GM18502 (cell line): Measurements from ENCODE around the gene MYOM1.
A peak's percentile ranks its signal among the peaks of the same experiment; 100 is the strongest.

Source experiments
- ATAC-seq: cut with Tn5 transposase; IDR thresholded peaks from one replicate; pipeline ENCODE4 v1.9.1; 2021; ENCODE audit warnings: mild to moderate bottlenecking; ENCODE audit not compliant: unreplicated experiment, poor library complexity

MYOM1 gene

GRCh38 chr18:3157086-3157485 lies 62.7 kb downstream of the MYOM1 start:
- ATAC-seq = no peak

GRCh38 chr18:3156325-3156640 lies 63.5 kb downstream of the MYOM1 start:
- no peak for ATAC-seq

DNA sequence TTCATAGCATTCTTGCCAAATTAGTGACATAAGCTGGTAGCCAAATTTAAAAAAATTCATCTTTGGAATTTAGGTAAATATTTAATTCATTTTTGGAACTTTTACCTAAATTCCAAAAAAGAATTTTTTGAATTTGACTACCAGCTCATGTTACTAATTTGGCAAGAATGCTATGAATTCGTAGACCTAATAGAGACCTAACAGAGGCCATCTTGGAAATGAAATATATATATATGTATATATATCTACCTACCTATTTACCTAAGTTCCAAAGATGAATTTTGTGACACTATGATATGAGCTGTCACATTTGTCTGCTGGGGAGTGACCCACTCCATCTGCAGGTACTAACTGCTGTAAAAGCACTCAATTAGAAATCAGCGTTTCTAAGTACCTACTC lies 65.6 kb downstream of the MYOM1 start:
- no peak for ATAC-seq

- peak; percentile 76 for ATAC-seq
Measured at GRCh38 chr18:3153107-3153704, 66.6 kb downstream of the MYOM1 start.

DNA sequence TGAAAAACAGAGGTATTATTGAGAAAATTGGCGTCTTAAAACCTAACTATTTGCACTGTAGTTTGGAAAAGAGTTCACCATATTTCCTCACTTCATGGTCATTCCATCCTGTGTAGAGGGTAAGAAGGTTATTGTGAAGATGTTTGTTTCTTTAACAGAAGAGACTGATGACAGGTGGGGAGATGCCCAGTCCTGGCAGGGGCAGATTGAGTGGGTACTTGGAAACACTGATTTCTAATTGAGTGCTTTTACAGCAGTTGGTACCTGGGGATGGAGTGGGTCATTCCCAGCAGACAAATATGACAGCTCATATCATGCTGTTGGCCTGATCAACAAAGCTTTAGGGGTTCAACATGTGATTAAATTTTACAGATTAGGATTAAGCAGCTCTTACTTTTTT lies 67.5 kb downstream of the MYOM1 start:
- no peak for ATAC-seq

DNA sequence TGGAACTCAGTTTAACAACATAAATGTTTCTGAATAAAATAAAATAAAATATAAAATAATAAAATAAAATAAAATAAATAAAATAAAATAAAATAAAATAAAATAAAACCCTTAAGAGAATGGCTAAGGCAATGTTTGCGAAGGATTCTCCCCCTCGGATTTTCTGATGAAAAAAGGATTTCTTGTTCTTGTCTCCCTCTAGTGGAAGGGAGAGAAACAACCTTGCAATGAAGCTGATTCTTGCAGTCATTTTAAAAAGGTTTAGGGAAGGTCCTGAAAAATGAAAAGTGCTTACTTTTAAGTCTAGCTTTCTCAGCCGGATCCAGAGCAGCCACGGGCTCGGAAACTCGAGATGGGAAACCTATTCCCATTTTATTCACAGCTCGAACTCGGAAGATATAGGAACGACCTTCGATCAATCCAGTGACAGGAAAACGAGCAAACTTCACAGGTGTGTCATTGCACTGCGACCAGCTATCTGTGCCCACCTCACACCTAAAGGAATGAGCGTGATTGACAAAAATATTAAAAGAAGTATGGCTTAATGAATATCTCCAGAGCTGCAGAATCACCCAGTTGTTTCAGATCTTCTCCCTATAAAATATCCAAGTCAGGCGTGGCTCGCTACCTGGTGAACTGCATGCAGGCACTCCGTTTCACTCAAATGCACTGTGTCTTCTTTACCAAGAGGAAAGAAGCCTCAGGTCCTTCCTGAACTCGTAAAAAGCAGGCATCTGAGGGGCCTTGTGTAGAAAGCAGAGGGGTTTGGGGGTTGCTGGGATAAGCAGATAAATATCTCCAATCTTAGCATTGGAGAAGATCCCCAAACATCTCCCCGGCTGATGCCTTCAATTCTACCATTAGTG lies 68.1 kb downstream of the MYOM1 start:
- no peak for ATAC-seq

DNA sequence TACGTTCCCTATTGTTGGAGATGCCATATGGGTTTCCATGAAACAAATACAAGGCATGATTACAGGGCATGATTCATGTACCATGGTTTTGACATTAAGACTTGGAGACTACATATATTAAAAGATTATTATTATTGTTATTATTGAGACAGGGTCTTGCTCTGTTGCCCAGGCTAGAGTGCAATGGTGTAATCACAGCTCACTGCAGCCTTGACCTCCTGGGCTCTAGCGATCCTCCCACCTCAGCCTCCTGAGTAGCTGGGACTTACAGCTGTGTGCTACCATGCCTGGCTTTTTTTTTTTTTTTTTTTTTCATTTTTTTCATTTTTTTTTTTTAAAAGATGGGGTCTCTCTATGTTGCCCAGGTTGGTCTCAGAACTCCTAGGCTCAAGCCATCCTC lies 69.1 kb downstream of the MYOM1 start:
- no peak for ATAC-seq

DNA sequence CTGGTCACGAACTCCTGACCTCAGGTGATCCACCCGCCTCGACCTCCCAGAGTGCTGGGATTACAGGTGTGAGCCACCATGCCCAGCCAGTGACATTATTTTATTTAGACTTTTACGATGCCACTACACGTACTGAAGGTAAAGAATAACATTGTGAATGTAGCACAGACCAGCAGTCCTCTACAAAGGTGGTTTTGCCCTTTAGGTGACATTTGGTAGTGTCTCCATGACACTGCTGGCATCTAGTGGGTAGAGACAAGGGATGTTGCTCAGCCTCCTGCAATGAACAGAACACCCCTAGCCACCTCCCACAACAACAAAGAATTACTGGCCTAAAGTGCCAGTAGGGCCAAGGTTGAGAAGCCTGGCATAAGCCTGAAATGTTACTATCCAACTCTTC lies 69.5 kb downstream of the MYOM1 start:
- ATAC-seq = no peak

GRCh38 chr18:3148930-3149535 lies 70.7 kb downstream of the MYOM1 start:
- no peak for ATAC-seq

DNA sequence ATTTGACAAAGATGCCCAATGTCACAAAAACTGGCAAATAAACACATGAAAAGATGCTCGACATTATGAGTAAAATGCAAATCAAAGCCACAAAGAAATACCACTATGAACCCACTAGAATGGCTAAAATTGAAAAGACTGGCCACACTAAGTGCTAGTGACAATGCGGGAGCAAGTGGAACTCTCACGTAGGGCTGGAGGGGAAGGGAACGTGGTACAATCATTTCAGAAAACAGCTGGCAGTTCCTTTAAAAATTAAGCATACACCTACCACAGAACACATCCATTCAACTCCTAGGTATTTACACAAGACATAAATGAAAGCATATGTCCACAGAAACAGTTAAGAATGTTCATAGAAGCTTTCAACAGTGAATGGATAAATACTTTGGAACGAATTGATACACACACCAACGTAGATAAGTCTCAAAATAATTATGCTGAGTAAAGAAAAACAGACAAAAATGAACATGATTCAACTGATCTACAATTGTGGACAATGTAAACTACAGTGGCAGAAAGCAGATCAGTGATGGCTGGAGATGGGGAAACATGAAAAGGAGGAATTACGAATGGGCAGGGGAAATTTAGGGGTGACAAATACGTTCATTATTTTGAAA lies 71.7 kb downstream of the MYOM1 start:
- ATAC-seq = no peak

GRCh38 chr18:3140986-3141639 lies 78.7 kb downstream of the MYOM1 start:
- no peak for ATAC-seq

DNA sequence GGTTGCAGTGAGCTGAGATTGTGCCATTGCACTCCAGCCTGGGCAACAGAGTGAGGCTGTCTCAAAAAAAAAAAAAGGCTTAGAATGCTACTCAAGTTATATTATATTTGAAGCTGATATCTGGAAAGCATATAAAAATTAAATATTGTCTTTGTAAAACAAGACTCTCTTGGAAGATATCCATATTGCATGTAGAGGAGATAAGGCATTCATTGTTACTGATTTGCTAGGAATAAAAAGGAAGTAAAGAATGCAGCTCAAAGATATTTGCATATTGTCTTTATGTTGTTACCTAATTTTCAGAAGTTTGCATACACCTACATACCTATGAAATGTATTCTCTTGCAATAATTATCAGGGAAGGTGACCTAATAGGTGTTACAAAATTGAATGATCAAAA lies 79.4 kb downstream of the MYOM1 start:
- ATAC-seq = no peak

GRCh38 chr18:3139406-3139805 lies 80.4 kb downstream of the MYOM1 start:
- no peak for ATAC-seq

DNA sequence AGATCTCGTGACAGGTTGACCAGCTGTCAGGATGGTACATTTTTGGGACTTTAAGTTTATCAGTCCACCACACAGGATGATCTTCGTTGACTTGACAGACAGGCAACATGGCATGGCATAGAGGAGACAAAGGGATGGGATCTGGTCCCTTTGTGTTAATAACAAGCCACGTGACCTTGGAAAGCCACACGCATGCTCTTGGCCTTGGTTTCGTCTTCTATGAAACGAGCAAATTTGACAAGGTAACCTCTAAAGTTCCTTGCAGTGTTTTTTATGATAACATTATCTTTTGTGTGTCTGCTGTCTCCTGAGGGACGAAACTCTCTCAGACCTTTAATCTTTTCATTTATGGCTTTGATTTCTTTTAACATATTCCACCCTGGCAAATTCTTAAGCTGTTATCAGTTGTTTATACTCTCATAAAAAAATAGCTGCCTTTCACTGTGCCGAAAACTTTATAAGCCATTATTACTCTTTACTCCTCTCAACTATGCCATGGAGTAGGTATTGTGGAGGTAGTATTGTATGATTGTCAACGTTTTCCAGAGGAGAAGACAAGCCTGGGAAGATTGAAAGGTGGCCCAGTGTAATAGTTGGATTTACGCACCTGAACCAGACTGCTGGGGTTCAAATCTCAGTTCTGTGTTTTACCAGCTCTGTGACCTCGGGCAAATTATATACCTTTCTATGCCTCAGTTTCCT lies 81.3 kb downstream of the MYOM1 start:
- no peak for ATAC-seq

DNA sequence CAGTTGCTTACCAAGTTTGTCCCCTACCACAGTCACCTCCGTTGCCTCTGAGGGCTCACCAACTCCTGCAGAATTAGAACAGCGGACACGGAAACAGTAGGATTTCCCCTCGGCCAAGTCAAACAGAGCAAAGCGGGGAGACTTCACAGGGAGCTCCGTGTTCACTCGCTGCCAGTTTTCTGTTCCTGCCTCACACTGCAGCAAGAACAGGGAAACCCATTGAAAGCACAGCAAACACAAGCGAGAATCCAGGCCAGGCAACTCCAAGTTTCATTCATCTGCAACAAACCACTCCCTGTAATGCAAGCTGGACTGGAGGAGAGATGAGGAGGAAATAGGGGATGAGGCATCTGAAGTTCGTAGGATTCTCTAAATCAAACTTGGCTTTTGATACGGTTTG lies 84.2 kb downstream of the MYOM1 start:
- ATAC-seq = no peak

DNA sequence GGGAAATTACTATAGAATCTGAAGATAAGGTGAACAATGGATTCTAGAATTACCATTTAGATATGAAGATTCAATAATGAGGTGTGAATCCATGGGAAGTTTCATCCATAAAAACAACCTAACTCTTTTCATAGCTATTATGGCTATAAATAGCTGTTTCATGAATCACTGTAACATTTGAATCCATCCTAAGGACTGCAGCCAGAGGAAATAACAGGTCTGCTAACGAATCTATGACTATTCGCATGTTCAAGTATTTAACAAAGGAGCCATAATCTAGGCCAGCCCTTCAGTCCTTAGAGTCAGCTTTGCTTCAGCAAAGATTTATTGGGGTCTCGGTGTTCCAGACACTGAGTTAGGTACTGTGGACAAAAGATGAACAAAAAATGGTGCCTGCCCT lies 87.1 kb downstream of the MYOM1 start:
- no peak for ATAC-seq

DNA sequence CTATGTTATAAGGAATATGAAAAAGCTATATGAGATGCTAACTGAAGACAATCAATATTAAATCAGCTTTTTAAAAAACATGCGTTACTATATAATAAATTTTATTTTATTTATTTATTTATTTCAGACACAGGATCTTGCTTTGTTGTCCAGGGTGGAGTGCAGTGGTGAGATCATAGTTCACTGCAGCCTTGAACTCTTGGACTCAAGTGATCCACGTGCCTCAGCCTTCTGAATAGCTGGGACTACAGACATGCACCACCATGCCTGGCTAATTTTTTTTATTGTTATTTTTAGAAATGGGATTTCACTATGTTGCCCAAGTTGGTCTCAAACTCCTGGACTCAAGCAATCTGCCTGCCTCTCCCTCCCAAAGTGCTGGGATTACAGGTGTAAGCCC lies 89.4 kb downstream of the MYOM1 start:
- no peak for ATAC-seq

- peak; percentile 98 for ATAC-seq
Measured at GRCh38 chr18:3129053-3129864, 90.5 kb downstream of the MYOM1 start.

DNA sequence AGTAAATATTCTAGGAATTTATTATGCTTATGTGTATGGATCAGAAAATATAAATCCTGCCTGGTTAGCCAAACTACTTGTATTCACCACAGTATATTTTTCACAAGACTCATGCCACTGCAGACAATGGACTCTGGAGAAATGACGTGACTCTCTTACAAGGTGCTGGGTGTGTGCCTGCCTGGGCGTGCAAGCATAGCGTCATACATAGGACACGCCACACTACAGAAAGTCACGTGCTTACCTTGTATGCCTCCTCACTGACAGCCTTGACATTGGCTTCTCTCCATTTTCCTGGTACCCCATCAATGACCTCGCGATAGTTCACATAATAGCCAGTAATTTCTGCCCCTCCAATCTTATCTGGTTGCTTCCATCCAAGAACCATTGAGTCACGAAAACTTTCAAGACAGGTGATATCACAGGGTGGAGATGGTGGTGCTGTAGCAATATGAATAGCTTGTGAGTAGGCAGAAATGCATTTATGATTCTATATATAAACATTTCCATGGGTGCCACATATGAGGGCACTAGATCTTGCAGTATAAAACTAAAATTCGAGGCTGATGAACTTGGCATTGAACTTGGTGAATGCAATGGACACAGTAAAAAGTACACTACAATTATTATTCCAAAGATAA lies 93.2 kb downstream of the MYOM1 start:
- no peak for ATAC-seq
